ENCODE results near the gene SRGAP2B.
"Not testable (repeated sequence)": the region's sequence is repeated elsewhere in the genome, so short reads cannot be mapped to it uniquely, and the experiment has no call there.

The SRGAP2B gene

GRCh38 chr1:145111674-145112073 is 16.5 kb upstream of the SRGAP2B start:
- H3K9ac ChIP-seq (ENCODE audit: low read depth, low read length, poor library complexity, severe bottlenecking); H2AFZ ChIP-seq (ENCODE audit: low read length); H3K36me3 ChIP-seq (ENCODE audit: insufficient read depth, low read length); H3K4me2 ChIP-seq (ENCODE audit: low read depth, low read length, poor library complexity, severe bottlenecking); H3K4me3 ChIP-seq (ENCODE audit: low read length, poor library complexity, severe bottlenecking); H3F3A ChIP-seq (ENCODE audit: low read depth); H4K20me1 ChIP-seq (ENCODE audit: insufficient read depth, low read length, poor library complexity, severe bottlenecking); H3K9me3 ChIP-seq (ENCODE audit: insufficient read depth, low read depth, low read length); H3K79me2 ChIP-seq (ENCODE audit: insufficient read depth, low read length); H3K9me2 ChIP-seq (replicated peaks; ENCODE audit: low read depth, low read length); H3K4me1 ChIP-seq (ENCODE audit: insufficient read depth, low read length, poor library complexity, severe bottlenecking); H3K27me3 ChIP-seq (ENCODE audit: insufficient read depth, low read length, poor library complexity, severe bottlenecking): not testable (repeated sequence)

GRCh38 chr1:145103294-145103693 is 8.2 kb upstream of the SRGAP2B start:
- not testable (repeated sequence) for H3K9me2 ChIP-seq (replicated peaks; ENCODE audit: low read depth, low read length); H4K20me1 ChIP-seq (ENCODE audit: insufficient read depth, low read length, poor library complexity, severe bottlenecking); H3K36me3 ChIP-seq (ENCODE audit: insufficient read depth, low read length); H3K27me3 ChIP-seq (ENCODE audit: insufficient read depth, low read length, poor library complexity, severe bottlenecking); H3K9me3 ChIP-seq (ENCODE audit: insufficient read depth, low read depth, low read length); H3K4me2 ChIP-seq (ENCODE audit: low read depth, low read length, poor library complexity, severe bottlenecking); H3K79me2 ChIP-seq (ENCODE audit: insufficient read depth, low read length); H2AFZ ChIP-seq (ENCODE audit: low read length); H3K4me1 ChIP-seq (ENCODE audit: insufficient read depth, low read length, poor library complexity, severe bottlenecking); H3K4me3 ChIP-seq (ENCODE audit: low read length, poor library complexity, severe bottlenecking); H3F3A ChIP-seq (ENCODE audit: low read depth); H3K9ac ChIP-seq (ENCODE audit: low read depth, low read length, poor library complexity, severe bottlenecking)

- H3K79me2 ChIP-seq (ENCODE audit: insufficient read depth, low read length); H4K20me1 ChIP-seq (ENCODE audit: insufficient read depth, low read length, poor library complexity, severe bottlenecking); H3F3A ChIP-seq (ENCODE audit: low read depth); H2AFZ ChIP-seq (ENCODE audit: low read length); H3K27me3 ChIP-seq (ENCODE audit: insufficient read depth, low read length, poor library complexity, severe bottlenecking); H3K4me1 ChIP-seq (ENCODE audit: insufficient read depth, low read length, poor library complexity, severe bottlenecking); H3K9ac ChIP-seq (ENCODE audit: low read depth, low read length, poor library complexity, severe bottlenecking); H3K9me3 ChIP-seq (ENCODE audit: insufficient read depth, low read depth, low read length); H3K36me3 ChIP-seq (ENCODE audit: insufficient read depth, low read length); H3K4me3 ChIP-seq (ENCODE audit: low read length, poor library complexity, severe bottlenecking); H3K4me2 ChIP-seq (ENCODE audit: low read depth, low read length, poor library complexity, severe bottlenecking); H3K9me2 ChIP-seq (replicated peaks; ENCODE audit: low read depth, low read length): not testable (repeated sequence)
These were observed 6.6 kb upstream of the SRGAP2B start for GRCh38 chr1:145101725-145102124.

- not testable (repeated sequence) for H3K79me2 ChIP-seq (ENCODE audit: insufficient read depth, low read length); H3K9me3 ChIP-seq (ENCODE audit: insufficient read depth, low read depth, low read length); H3F3A ChIP-seq (ENCODE audit: low read depth); H3K9me2 ChIP-seq (replicated peaks; ENCODE audit: low read depth, low read length); H3K9ac ChIP-seq (ENCODE audit: low read depth, low read length, poor library complexity, severe bottlenecking); H3K4me2 ChIP-seq (ENCODE audit: low read depth, low read length, poor library complexity, severe bottlenecking); H3K4me3 ChIP-seq (ENCODE audit: low read length, poor library complexity, severe bottlenecking); H4K20me1 ChIP-seq (ENCODE audit: insufficient read depth, low read length, poor library complexity, severe bottlenecking); H3K36me3 ChIP-seq (ENCODE audit: insufficient read depth, low read length); H3K27me3 ChIP-seq (ENCODE audit: insufficient read depth, low read length, poor library complexity, severe bottlenecking); H2AFZ ChIP-seq (ENCODE audit: low read length); H3K4me1 ChIP-seq (ENCODE audit: insufficient read depth, low read length, poor library complexity, severe bottlenecking)
These were observed 395 bp downstream of the SRGAP2B start for GRCh38 chr1:145094655-145095211.

GRCh38 chr1:145093517-145094149 is 1.5 kb downstream of the SRGAP2B start:
- not testable (repeated sequence) for H3K9ac ChIP-seq (ENCODE audit: low read depth, low read length, poor library complexity, severe bottlenecking); H3K79me2 ChIP-seq (ENCODE audit: insufficient read depth, low read length); H3K9me2 ChIP-seq (replicated peaks; ENCODE audit: low read depth, low read length); H3K4me2 ChIP-seq (ENCODE audit: low read depth, low read length, poor library complexity, severe bottlenecking); H3F3A ChIP-seq (ENCODE audit: low read depth); H3K9me3 ChIP-seq (ENCODE audit: insufficient read depth, low read depth, low read length); H3K27me3 ChIP-seq (ENCODE audit: insufficient read depth, low read length, poor library complexity, severe bottlenecking); H4K20me1 ChIP-seq (ENCODE audit: insufficient read depth, low read length, poor library complexity, severe bottlenecking); H3K36me3 ChIP-seq (ENCODE audit: insufficient read depth, low read length); H3K4me1 ChIP-seq (ENCODE audit: insufficient read depth, low read length, poor library complexity, severe bottlenecking); H2AFZ ChIP-seq (ENCODE audit: low read length)
- peak overlapping the region; percentile 62 for H3K4me3 ChIP-seq (ENCODE audit: low read length, poor library complexity, severe bottlenecking)

- not testable (repeated sequence) for H3K27me3 ChIP-seq (ENCODE audit: insufficient read depth, low read length, poor library complexity, severe bottlenecking); H3K9ac ChIP-seq (ENCODE audit: low read depth, low read length, poor library complexity, severe bottlenecking); H3K9me2 ChIP-seq (replicated peaks; ENCODE audit: low read depth, low read length); H3K36me3 ChIP-seq (ENCODE audit: insufficient read depth, low read length); H3K4me3 ChIP-seq (ENCODE audit: low read length, poor library complexity, severe bottlenecking); H2AFZ ChIP-seq (ENCODE audit: low read length); H3K79me2 ChIP-seq (ENCODE audit: insufficient read depth, low read length); H4K20me1 ChIP-seq (ENCODE audit: insufficient read depth, low read length, poor library complexity, severe bottlenecking); H3F3A ChIP-seq (ENCODE audit: low read depth); H3K9me3 ChIP-seq (ENCODE audit: insufficient read depth, low read depth, low read length); H3K4me2 ChIP-seq (ENCODE audit: low read depth, low read length, poor library complexity, severe bottlenecking); H3K4me1 ChIP-seq (ENCODE audit: insufficient read depth, low read length, poor library complexity, severe bottlenecking)
These were observed 12.5 kb downstream of the SRGAP2B start for GRCh38 chr1:145082483-145083255.

- H2AFZ ChIP-seq (ENCODE audit: low read length); H3K4me1 ChIP-seq (ENCODE audit: insufficient read depth, low read length, poor library complexity, severe bottlenecking); H3K9ac ChIP-seq (ENCODE audit: low read depth, low read length, poor library complexity, severe bottlenecking); H3K4me2 ChIP-seq (ENCODE audit: low read depth, low read length, poor library complexity, severe bottlenecking); H3K9me2 ChIP-seq (replicated peaks; ENCODE audit: low read depth, low read length); H3K4me3 ChIP-seq (ENCODE audit: low read length, poor library complexity, severe bottlenecking); H3K9me3 ChIP-seq (ENCODE audit: insufficient read depth, low read depth, low read length); H3K79me2 ChIP-seq (ENCODE audit: insufficient read depth, low read length); H4K20me1 ChIP-seq (ENCODE audit: insufficient read depth, low read length, poor library complexity, severe bottlenecking); H3F3A ChIP-seq (ENCODE audit: low read depth); H3K27me3 ChIP-seq (ENCODE audit: insufficient read depth, low read length, poor library complexity, severe bottlenecking); H3K36me3 ChIP-seq (ENCODE audit: insufficient read depth, low read length): not testable (repeated sequence)
These were observed 14.9 kb downstream of the SRGAP2B start for GRCh38 chr1:145080193-145080592.
